ENCODE data around the gene STAT6. TPM values are rescaled to one million over a fixed set of nuclear protein-coding genes. Genes with fewer than 3 reads are reported as not detected.

STAT6 gene
- total RNA-seq, 1 experiment from 2014 or later: 44.4 TPM

- Histone ChIP-seq H2BK20ac (ENCODE audit: low read depth, low read length, poor library complexity, severe bottlenecking) (no peak overlapping the region), H4K8ac (replicated peaks; ENCODE audit: insufficient read length, low read depth, low read length) (no peak overlapping the region), H3K14ac (ENCODE audit: insufficient read depth, low read length) (no peak overlapping the region), H3K23me2 (ENCODE audit: insufficient read length, low read depth, low read length, poor library complexity, severe bottlenecking) (no peaks in the 10 kb centered on the region), H2BK15ac (ENCODE audit: low read depth, low read length) (no peak overlapping the region), H2AK5ac (ENCODE audit: insufficient read length, low read length) (no peak overlapping the region), H3K27ac (ENCODE audit: insufficient read length, low read depth, low read length) (no peak overlapping the region), H3K23ac (ENCODE audit: insufficient read length, low read depth, low read length) (no peak overlapping the region), H3K9ac (ENCODE audit: extremely low read depth, insufficient read length, low read length) (no peak overlapping the region), H2BK5ac (ENCODE audit: insufficient read length, low read length) (no peak overlapping the region), H3K79me2 (ENCODE audit: insufficient read depth, low read length) (no peaks in the 10 kb centered on the region), H3K4me1 (ENCODE audit: insufficient read depth, low read length) (no peaks in the 10 kb centered on the region), H2BK12ac (ENCODE audit: insufficient read length, low read depth, low read length) (no peak overlapping the region), H4K91ac (ENCODE audit: insufficient read length, low read depth, low read length) (no peak overlapping the region), H3T11ph (ENCODE audit: low read length) (no peak overlapping the region), H3K27me3 (ENCODE audit: insufficient read depth, low read length) (no peaks in the 10 kb centered on the region), H2AFZ (ENCODE audit: low read length) (no peak overlapping the region), H2BK120ac (ENCODE audit: low read depth, low read length, poor library complexity, severe bottlenecking) (no peak overlapping the region), H3K79me1 (ENCODE audit: insufficient read depth, low read depth, low read length, poor library complexity, severe bottlenecking) (no peaks in the 10 kb centered on the region), H4K20me1 (ENCODE audit: control insufficient read depth, insufficient read depth, insufficient read length) (no peaks in the 10 kb centered on the region), H3K56ac (ENCODE audit: insufficient read length, low read depth, low read length) (no peak overlapping the region), H3K4ac (ENCODE audit: low read depth, low read length) (no peak overlapping the region), H4K5ac (ENCODE audit: insufficient read length, low read depth, low read length) (no peak overlapping the region), H3K4me2 (ENCODE audit: insufficient read depth, insufficient read length, low read length) (no peak overlapping the region), H3K18ac (ENCODE audit: insufficient read length, low read depth, low read length) (no peak overlapping the region), H3K9me3 (ENCODE audit: control insufficient read depth, low read depth, low read length) (no peaks in the 10 kb centered on the region)
- no CpG with 5 or more reads among the region's 5 CpGs for WGBS (ENCODE audit: extremely low coverage, insufficient read length, low lambda C conversion rate)
- Mint-ChIP-seq H3K4me1 (no peaks in the 10 kb centered on the region), H3K36me3 (ENCODE audit: insufficient read depth in 1 of 3, low read depth in 3 of 3) (peaks cover 30 to 79% (median 62%) of the 10 kb centered on the region in 3 experiments; a peak in 6 of 7 replicates), H3K27me3 (ENCODE audit: low read depth) (no peaks in the 10 kb centered on the region), H3K27ac (peak overlapping the region in 1 of 3 experiments; percentile 23; a peak in 2 of 7 replicates), H3K9me3 (peaks cover 0 to 2% of the 10 kb centered on the region in 2 experiments; a peak in 1 of 5 replicates), H3K4me3 (no peak overlapping the region)
- DNase-seq: no peak
- TF ChIP-seq CTCF (conservative IDR thresholded peaks at IDR 0.05): no peak
These were observed 47.0 kb downstream of the STAT6 start for GRCh38 chr12:57063991-57064685.
